HepG2 (cell line): ENCODE results near the gene EIF4G3.

Source experiments
- ATF4 ChIP-seq, 2 experiments: fragments of 450-650 bp in 1 of 2; sonication (generic) in 1 of 2; formaldehyde crosslinking; IDR thresholded peaks; 2 replicates each; pipeline versions ENCODE4 v1.5.0 to v1.8.0; 2020 to 2022; ENCODE audit warnings: mild to moderate bottlenecking in 1 of 2, missing genetic modification reagents in 1 of 2
- CHD2 ChIP-seq: IDR thresholded peaks from 2 replicates; pipeline ENCODE4 v1.6.1; 2011; ENCODE audit warnings: low read depth, low read length, improper control_type of control experiment
- CTCF ChIP-seq: sonication (generic); formaldehyde crosslinking; IDR thresholded peaks from 2 replicates; pipeline ENCODE4 v1.5.0; 2020; ENCODE audit warnings: mild to moderate bottlenecking, missing genetic modification reagents, moderate library complexity
- HBP1 ChIP-seq: IDR thresholded peaks from 2 replicates; pipeline ENCODE4 v1.6.1; 2016; ENCODE audit warnings: low read depth, control low read depth
- MYC ChIP-seq: sonication (generic); formaldehyde crosslinking; IDR thresholded peaks from 2 replicates; pipeline ENCODE4 v1.9.0; 2021; ENCODE audit warnings: missing genetic modification reagents, borderline replicate concordance
- U2AF1 ChIP-seq: fragments of 200-400 bp; formaldehyde crosslinking; optimal IDR thresholded peaks from 2 replicates; pipeline ENCODE3; 2017; ENCODE audit warnings: mild to moderate bottlenecking, low read depth, low read length
- ZIK1 ChIP-seq: sonication (generic); formaldehyde crosslinking; IDR thresholded peaks from 2 replicates; pipeline ENCODE4 v1.5.0; 2020; ENCODE audit warnings: mild to moderate bottlenecking, low read depth, missing genetic modification reagents, borderline replicate concordance

- no peak for TF ChIP-seq CHD2
- no peak for TF ChIP-seq ATF4 (CRISPR knock-in tag; IDR thresholded peaks at IDR 0.05)
- TF ChIP-seq ZIK1 = no peak
- TF ChIP-seq MYC = no peak
- no peak for TF ChIP-seq CTCF
- no peak for TF ChIP-seq U2AF1
- no peak for TF ChIP-seq HBP1 (CRISPR knock-in tag)
These were observed 346.8 kb downstream of the EIF4G3 start for GRCh38 chr1:20829946-20830345.
